Osteoblast (primary cell): ENCODE data around the gene HINT3. TPM values are rescaled to one million over a fixed set of nuclear protein-coding genes. Genes with fewer than 3 reads are reported as not detected.

ENCODE experiments used
- DNase-seq: peaks from one replicate; pipeline ENCODE4 v3.0.0; 2011; ENCODE audit warnings: low spot score, mixed read lengths; ENCODE audit not compliant: insufficient read length; ENCODE audit errors: missing footprints
- H2AFZ ChIP-seq: 2 replicates; pipeline ENCODE4 v1.6.0; 2011; ENCODE audit warnings: mild to moderate bottlenecking, low read length
- H3K27ac ChIP-seq: 2 replicates; pipeline ENCODE4 v1.5.1; 2011; ENCODE audit warnings: mild to moderate bottlenecking, low read depth, low read length, moderate library complexity
- H3K27me3 ChIP-seq: 2 replicates; pipeline ENCODE4 v1.6.0; 2012; ENCODE audit warnings: mild to moderate bottlenecking, control low read depth, inconsistent platforms, low read length, moderate library complexity; ENCODE audit not compliant: insufficient read depth
- H3K36me3 ChIP-seq: 2 replicates; pipeline ENCODE4 v1.5.1; 2011; ENCODE audit warnings: mild to moderate bottlenecking, low read length, control low read depth, moderate library complexity; ENCODE audit not compliant: insufficient read depth
- H3K4me1 ChIP-seq: 2 replicates; pipeline ENCODE4 v1.5.1; 2011; ENCODE audit warnings: mild to moderate bottlenecking, low read length, control low read depth, moderate library complexity; ENCODE audit not compliant: insufficient read depth
- H3K4me2 ChIP-seq: 2 replicates; pipeline ENCODE4 v1.6.0; 2011; ENCODE audit warnings: mild to moderate bottlenecking, low read length; ENCODE audit not compliant: insufficient read depth
- H3K4me3 ChIP-seq: fragments of 200-600 bp; sonication (generic); 3 replicates; pipeline ENCODE4 v1.5.1; 2012; ENCODE audit warnings: mild to moderate bottlenecking, low read length, inconsistent platforms; ENCODE audit not compliant: insufficient read depth
- H3K79me2 ChIP-seq: 2 replicates; pipeline ENCODE4 v1.6.0; 2012; ENCODE audit warnings: mild to moderate bottlenecking, low read length, control low read depth, inconsistent platforms; ENCODE audit not compliant: insufficient read depth
- H3K9me3 ChIP-seq: 2 replicates; pipeline ENCODE4 v1.5.1; 2011; ENCODE audit warnings: low read depth, low read length, control low read depth
- H4K20me1 ChIP-seq: 2 replicates; pipeline ENCODE4 v1.6.0; 2012; ENCODE audit warnings: mild to moderate bottlenecking, low read length, control low read depth; ENCODE audit not compliant: insufficient read depth
- CTCF ChIP-seq: IDR thresholded peaks from 2 replicates; pipeline ENCODE4 v1.5.1; 2011; ENCODE audit warnings: mild to moderate bottlenecking, low read depth, low read length, moderate library complexity; ENCODE audit errors: extremely low read depth
- total RNA-seq: library from RNA; depleted of rRNA; stranded (reverse); fragments of >200 nt; gene quantifications from 2 replicates; pipeline ENCODE4 v1.2.3, GENCODE V29; 2012

The HINT3 gene
- total RNA-seq, 1 donor = 30.4 TPM

GRCh38 chr6:125913864-125914351 lies 42.7 kb upstream of the HINT3 start:
- peaks cover 28% of the 10 kb centered on the region for H3K4me1 ChIP-seq
- DNase-seq = peak; percentile 56
- H3K9me3 ChIP-seq = no peaks in the 10 kb centered on the region
- TF ChIP-seq CTCF = no peak
- H3K4me3 ChIP-seq = no peak overlapping the region
- H3K4me2 ChIP-seq = peak overlapping the region; percentile 38
- H3K27ac ChIP-seq = peak overlapping the region; percentile 86
- H4K20me1 ChIP-seq = no peaks in the 10 kb centered on the region
- no peak overlapping the region for H2AFZ ChIP-seq
- peaks cover 8% of the 10 kb centered on the region for H3K36me3 ChIP-seq
- no peaks in the 10 kb centered on the region for H3K27me3 ChIP-seq
- H3K79me2 ChIP-seq = no peaks in the 10 kb centered on the region

DNA sequence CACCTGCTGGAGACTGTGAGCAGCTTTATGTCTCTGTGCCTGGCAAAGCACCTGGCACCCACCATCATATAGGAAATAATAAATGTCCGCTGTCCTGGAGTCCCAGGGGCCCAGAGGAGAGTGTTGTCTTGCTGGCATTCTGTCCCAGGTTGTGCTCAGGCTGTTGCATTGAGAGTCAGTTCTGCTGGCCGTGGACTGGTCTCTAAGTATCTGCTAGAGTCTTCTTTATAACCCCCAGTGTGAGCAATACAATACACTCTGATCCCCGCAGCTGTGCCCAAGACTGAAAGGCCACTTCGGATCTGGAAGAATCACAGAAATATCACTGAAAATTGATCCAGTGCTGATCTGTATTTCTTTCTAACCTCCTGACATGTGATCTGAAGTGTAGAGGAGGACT lies 38.3 kb upstream of the HINT3 start:
- H3K4me2 ChIP-seq = peak overlapping the region; percentile 93
- no peak overlapping the region for H3K4me3 ChIP-seq
- peaks cover 33% of the 10 kb centered on the region for H3K36me3 ChIP-seq
- peaks cover 27% of the 10 kb centered on the region for H3K4me1 ChIP-seq
- TF ChIP-seq CTCF = no peak
- no peaks in the 10 kb centered on the region for H3K79me2 ChIP-seq
- no peaks in the 10 kb centered on the region for H3K27me3 ChIP-seq
- H3K9me3 ChIP-seq = no peaks in the 10 kb centered on the region
- H3K27ac ChIP-seq = peak overlapping the region; percentile 82
- no peak overlapping the region for H2AFZ ChIP-seq
- no peaks in the 10 kb centered on the region for H4K20me1 ChIP-seq
- no peak for DNase-seq

DNA sequence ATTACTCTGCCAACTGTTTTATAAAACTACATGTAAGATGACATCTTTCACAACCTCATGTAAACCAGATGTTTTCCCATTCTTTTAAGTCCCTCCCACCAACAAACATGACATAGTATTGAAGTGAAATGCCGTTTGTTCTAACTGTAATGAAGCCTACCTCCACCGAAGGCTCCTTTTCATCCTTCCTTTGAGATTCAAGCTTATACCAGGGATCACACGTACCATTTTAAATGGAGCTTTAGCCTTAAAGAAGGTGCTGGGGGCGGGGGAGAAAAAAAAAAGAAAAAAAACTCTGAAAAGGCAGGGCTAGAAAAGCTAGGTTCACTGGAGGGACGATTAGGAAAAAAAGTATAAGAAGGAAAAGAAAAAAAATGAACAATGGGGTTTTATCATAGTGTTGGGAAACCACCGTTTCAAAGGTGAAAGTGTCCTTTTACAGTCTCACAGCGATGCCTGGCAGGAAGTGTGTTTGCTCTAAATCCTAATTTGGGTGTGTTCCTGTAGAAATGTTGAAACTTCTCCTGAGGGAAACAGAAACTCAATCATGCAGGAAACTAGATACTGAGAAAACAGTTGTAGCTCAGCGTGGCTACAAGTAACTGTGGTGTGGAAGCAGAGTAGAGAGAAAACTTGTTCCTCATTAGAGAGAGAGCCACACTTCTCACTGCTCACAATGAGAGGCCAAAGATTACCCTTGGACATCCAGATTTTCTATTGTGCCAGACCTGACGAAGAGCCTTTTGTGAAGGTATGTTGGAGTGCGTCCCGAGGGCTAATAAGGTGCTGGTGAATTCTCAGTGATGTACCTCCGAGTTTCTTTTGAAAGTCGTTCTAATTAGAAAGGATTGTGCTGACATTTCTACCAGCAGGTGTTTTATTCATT lies 37.6 kb upstream of the HINT3 start:
- H3K36me3 ChIP-seq = peaks cover 39% of the 10 kb centered on the region
- peak overlapping the region; percentile 82 for H3K27ac ChIP-seq
- H2AFZ ChIP-seq = peak overlapping the region; percentile 78
- no peaks in the 10 kb centered on the region for H3K79me2 ChIP-seq
- no peaks in the 10 kb centered on the region for H4K20me1 ChIP-seq
- H3K4me2 ChIP-seq = peak overlapping the region; percentile 93
- peaks cover 20% of the 10 kb centered on the region for H3K4me1 ChIP-seq
- H3K4me3 ChIP-seq = peak overlapping the region; percentile 67
- DNase-seq = peak; percentile 38
- no peak for TF ChIP-seq CTCF
- no peaks in the 10 kb centered on the region for H3K27me3 ChIP-seq
- no peaks in the 10 kb centered on the region for H3K9me3 ChIP-seq

- peaks cover 14% of the 10 kb centered on the region for H3K4me1 ChIP-seq
- TF ChIP-seq CTCF = no peak
- no peaks in the 10 kb centered on the region for H3K9me3 ChIP-seq
- H3K4me3 ChIP-seq = peak overlapping the region; percentile 67
- no peaks in the 10 kb centered on the region for H4K20me1 ChIP-seq
- H3K27ac ChIP-seq = peak overlapping the region; percentile 82
- no peaks in the 10 kb centered on the region for H3K27me3 ChIP-seq
- no peak for DNase-seq
- H3K79me2 ChIP-seq = no peaks in the 10 kb centered on the region
- H3K36me3 ChIP-seq = peaks cover 46% of the 10 kb centered on the region
- peak overlapping the region; percentile 93 for H3K4me2 ChIP-seq
- no peak overlapping the region for H2AFZ ChIP-seq
Measured at GRCh38 chr6:125919618-125920017, 37.0 kb upstream of the HINT3 start.
